K562 (cell line): ENCODE measurements around the gene TLCD4.

Source experiments
- CBX8 ChIP-seq: fragments of 200-600 bp; sonication (generic); IDR thresholded peaks from 2 replicates; pipeline ENCODE4 v1.6.1; 2012; ENCODE audit warnings: borderline replicate concordance, mixed run types, low read depth, mild to moderate bottlenecking, moderate library complexity, mixed read lengths, low read length, control low read depth, inconsistent platforms; ENCODE audit not compliant: poor library complexity, severe bottlenecking; ENCODE audit errors: extremely low read depth
- FOXM1 ChIP-seq, 2 experiments: fragments of 450-650 bp in 1 of 2; sonication (generic) in 1 of 2; formaldehyde crosslinking in 1 of 2; IDR thresholded peaks; 2 replicates each; pipeline versions ENCODE4 v1.6.1 to v1.9.0; 2017 to 2022; ENCODE audit warnings: low read depth in 2 of 2, mild to moderate bottlenecking in 2 of 2, missing genetic modification reagents in 1 of 2, moderate library complexity in 1 of 2
- HDGF ChIP-seq: fragments of 450-650 bp; IDR thresholded peaks from 2 replicates; pipeline ENCODE4 v1.6.1; 2016
- POLR2A ChIP-seq: fragments of 450-650 bp; conservative IDR thresholded peaks from 2 replicates; pipeline ENCODE4 v1.6.1; 2016
- SMARCC2 ChIP-seq: fragments of 450-650 bp; IDR thresholded peaks from 2 replicates; pipeline ENCODE4 v1.6.1; 2017; ENCODE audit warnings: antibody characterized with exemption, moderate library complexity, mild to moderate bottlenecking, low read depth
- TAL1 ChIP-seq: fragments of 450-650 bp; IDR thresholded peaks from 2 replicates; pipeline ENCODE4 v1.6.1; 2016; ENCODE audit warnings: mild to moderate bottlenecking
- TF ChIP-seq, protein P1 (sequence below), 3 experiments: IDR thresholded peaks in 2 of 3; conservative IDR thresholded peaks in 1 of 3; 2 replicates each; pipeline ENCODE4 v1.5.1; 2011 to 2012; ENCODE audit warnings: low read length in 3 of 3, mild to moderate bottlenecking in 3 of 3, control low read depth in 2 of 3, improper control_type of control experiment in 1 of 3, inconsistent platforms in 1 of 3, low read depth in 1 of 3, mixed read lengths in 1 of 3, moderate library complexity in 1 of 3; ENCODE audit not compliant: insufficient read depth in 2 of 3
- TF ChIP-seq, protein P2 (sequence below): fragments of 450-650 bp; conservative IDR thresholded peaks from 2 replicates; pipeline ENCODE4 v1.6.1; 2016; ENCODE audit warnings: missing genetic modification characterization, low read depth, mild to moderate bottlenecking, missing compliant biosample characterization, moderate library complexity
- TF ChIP-seq, protein P3 (sequence below): fragments of 150-350 bp; conservative IDR thresholded peaks from 2 replicates; pipeline ENCODE4 v1.6.1; 2014; ENCODE audit warnings: low read length

- TF ChIP-seq CBX8 (no peak), POLR2A (no peak), TAL1 (no peak), SMARCC2 (no peak), HDGF (no peak), FOXM1 (IDR thresholded peaks at IDR 0.05; ENCODE audit: low read depth) (no peak), FOXM1 (CRISPR knock-in tag; IDR thresholded peaks at IDR 0.05; ENCODE audit: low read depth) (no peak)
- TF ChIP-seq, protein P1, sequence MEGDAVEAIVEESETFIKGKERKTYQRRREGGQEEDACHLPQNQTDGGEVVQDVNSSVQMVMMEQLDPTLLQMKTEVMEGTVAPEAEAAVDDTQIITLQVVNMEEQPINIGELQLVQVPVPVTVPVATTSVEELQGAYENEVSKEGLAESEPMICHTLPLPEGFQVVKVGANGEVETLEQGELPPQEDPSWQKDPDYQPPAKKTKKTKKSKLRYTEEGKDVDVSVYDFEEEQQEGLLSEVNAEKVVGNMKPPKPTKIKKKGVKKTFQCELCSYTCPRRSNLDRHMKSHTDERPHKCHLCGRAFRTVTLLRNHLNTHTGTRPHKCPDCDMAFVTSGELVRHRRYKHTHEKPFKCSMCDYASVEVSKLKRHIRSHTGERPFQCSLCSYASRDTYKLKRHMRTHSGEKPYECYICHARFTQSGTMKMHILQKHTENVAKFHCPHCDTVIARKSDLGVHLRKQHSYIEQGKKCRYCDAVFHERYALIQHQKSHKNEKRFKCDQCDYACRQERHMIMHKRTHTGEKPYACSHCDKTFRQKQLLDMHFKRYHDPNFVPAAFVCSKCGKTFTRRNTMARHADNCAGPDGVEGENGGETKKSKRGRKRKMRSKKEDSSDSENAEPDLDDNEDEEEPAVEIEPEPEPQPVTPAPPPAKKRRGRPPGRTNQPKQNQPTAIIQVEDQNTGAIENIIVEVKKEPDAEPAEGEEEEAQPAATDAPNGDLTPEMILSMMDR (IDR thresholded peaks at IDR 0.05 in 2 of 3, conservative IDR thresholded peaks at IDR 0.05 in 1 of 3; ENCODE audit: insufficient read depth in 2 of 3, low read depth in 1 of 3, low read length in 3 of 3) = no peak
- TF ChIP-seq, protein P2, sequence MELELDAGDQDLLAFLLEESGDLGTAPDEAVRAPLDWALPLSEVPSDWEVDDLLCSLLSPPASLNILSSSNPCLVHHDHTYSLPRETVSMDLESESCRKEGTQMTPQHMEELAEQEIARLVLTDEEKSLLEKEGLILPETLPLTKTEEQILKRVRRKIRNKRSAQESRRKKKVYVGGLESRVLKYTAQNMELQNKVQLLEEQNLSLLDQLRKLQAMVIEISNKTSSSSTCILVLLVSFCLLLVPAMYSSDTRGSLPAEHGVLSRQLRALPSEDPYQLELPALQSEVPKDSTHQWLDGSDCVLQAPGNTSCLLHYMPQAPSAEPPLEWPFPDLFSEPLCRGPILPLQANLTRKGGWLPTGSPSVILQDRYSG (tag) = no peak
- TF ChIP-seq, protein P3, sequence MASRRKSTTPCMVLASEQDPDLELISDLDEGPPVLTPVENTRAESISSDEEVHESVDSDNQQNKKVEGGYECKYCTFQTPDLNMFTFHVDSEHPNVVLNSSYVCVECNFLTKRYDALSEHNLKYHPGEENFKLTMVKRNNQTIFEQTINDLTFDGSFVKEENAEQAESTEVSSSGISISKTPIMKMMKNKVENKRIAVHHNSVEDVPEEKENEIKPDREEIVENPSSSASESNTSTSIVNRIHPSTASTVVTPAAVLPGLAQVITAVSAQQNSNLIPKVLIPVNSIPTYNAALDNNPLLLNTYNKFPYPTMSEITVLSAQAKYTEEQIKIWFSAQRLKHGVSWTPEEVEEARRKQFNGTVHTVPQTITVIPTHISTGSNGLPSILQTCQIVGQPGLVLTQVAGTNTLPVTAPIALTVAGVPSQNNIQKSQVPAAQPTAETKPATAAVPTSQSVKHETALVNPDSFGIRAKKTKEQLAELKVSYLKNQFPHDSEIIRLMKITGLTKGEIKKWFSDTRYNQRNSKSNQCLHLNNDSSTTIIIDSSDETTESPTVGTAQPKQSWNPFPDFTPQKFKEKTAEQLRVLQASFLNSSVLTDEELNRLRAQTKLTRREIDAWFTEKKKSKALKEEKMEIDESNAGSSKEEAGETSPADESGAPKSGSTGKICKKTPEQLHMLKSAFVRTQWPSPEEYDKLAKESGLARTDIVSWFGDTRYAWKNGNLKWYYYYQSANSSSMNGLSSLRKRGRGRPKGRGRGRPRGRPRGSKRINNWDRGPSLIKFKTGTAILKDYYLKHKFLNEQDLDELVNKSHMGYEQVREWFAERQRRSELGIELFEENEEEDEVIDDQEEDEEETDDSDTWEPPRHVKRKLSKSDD = no peak
Observed at GRCh38 chr1:95119273-95119672, 2.1 kb downstream of the TLCD4 start.
